IMR-90 (cell line): ENCODE data around the gene TEX38. TPM values are rescaled to one million over a fixed set of nuclear protein-coding genes. Genes with fewer than 3 reads are reported as not detected.

Source experiments
- ATAC-seq: fragments of 200-7000 bp; cut with Tn5 transposase; 2 replicates; pipeline ENCODE4 v1.9.1; 2020; ENCODE audit warnings: low read depth, mild to moderate bottlenecking, moderate library complexity
- BruUV-seq: library from RNA; stranded (reverse); fragments of 400-500 nt; replicated peaks from 2 replicates; lab custom pipeline; 2021; lab: Mats Ljungman, UMichigan
- CTCF ChIA-PET: fragments of 300-600 bp; formaldehyde crosslinking; extraction: SDS; loops from one replicate; lab custom pipeline; 2021; ENCODE audit warnings: antibody characterized with exemption; lab: Yijun Ruan, JAX
- POLR2A ChIA-PET: fragments of 300-600 bp; sonication (Branson Sonifier 250); formaldehyde crosslinking; loops from one replicate; lab custom pipeline; 2022; ENCODE audit warnings: antibody characterized with exemption; ENCODE audit not compliant: unreplicated experiment; lab: Charles Lee
- DNase-seq: peaks from one replicate; pipeline ENCODE4 v3.0.0; 2013
- H2AFZ ChIP-seq: replicated peaks from 2 replicates; pipeline ENCODE3; 2013; ENCODE audit warnings: low read length, mild to moderate bottlenecking; ENCODE audit not compliant: poor library complexity
- H2AK5ac ChIP-seq: 2 replicates; pipeline ENCODE4 v1.6.1; 2013; ENCODE audit warnings: low read depth, low read length, inconsistent platforms
- H2AK9ac ChIP-seq: replicated peaks from 2 replicates; pipeline ENCODE3; 2013; ENCODE audit warnings: mild to moderate bottlenecking, low read depth, low read length, moderate library complexity; ENCODE audit not compliant: poor library complexity
- H2BK120ac ChIP-seq: 2 replicates; pipeline ENCODE4 v1.6.1; 2013; ENCODE audit warnings: low read depth, low read length, inconsistent platforms
- H2BK15ac ChIP-seq: 3 replicates; pipeline ENCODE4 v1.6.1; 2013; ENCODE audit warnings: low read depth, low read length, inconsistent platforms
- H2BK20ac ChIP-seq: 2 replicates; pipeline ENCODE4 v1.6.1; 2013; ENCODE audit warnings: low read depth, mild to moderate bottlenecking, inconsistent platforms, low read length, moderate library complexity
- H2BK5ac ChIP-seq: 2 replicates; pipeline ENCODE4 v1.6.1; 2013; ENCODE audit warnings: mild to moderate bottlenecking, low read depth, low read length, inconsistent platforms; ENCODE audit not compliant: poor library complexity, severe bottlenecking
- H3K14ac ChIP-seq: replicated peaks from 2 replicates; pipeline ENCODE4 v1.6.1; 2013; ENCODE audit warnings: low read depth, low read length, inconsistent platforms
- H3K18ac ChIP-seq: 2 replicates; pipeline ENCODE4 v1.6.1; 2013; ENCODE audit warnings: low read depth, low read length, control low read depth
- H3K23ac ChIP-seq: 2 replicates; pipeline ENCODE4 v1.6.1; 2013; ENCODE audit warnings: low read depth, low read length, inconsistent platforms
- H3K27ac ChIP-seq: 2 replicates; pipeline ENCODE4 v1.5.1; 2013; ENCODE audit warnings: mild to moderate bottlenecking, control low read depth, low read length; ENCODE audit not compliant: insufficient read depth
- H3K27me3 ChIP-seq: 2 replicates; pipeline ENCODE4 v1.6.1; 2013; ENCODE audit warnings: low read length; ENCODE audit not compliant: control insufficient read depth, insufficient read depth
- H3K36me3 ChIP-seq: 2 replicates; pipeline ENCODE4 v1.6.1; 2013; ENCODE audit warnings: low read length, mixed read lengths; ENCODE audit not compliant: control insufficient read depth, insufficient read depth
- H3K4ac ChIP-seq: 2 replicates; pipeline ENCODE4 v1.6.1; 2013; ENCODE audit warnings: low read depth, low read length, inconsistent platforms
- H3K4me1 ChIP-seq: 2 replicates; pipeline ENCODE4 v1.6.1; 2013; ENCODE audit warnings: low read length, mixed read lengths; ENCODE audit not compliant: control insufficient read depth, insufficient read depth
- H3K4me2 ChIP-seq: 2 replicates; pipeline ENCODE4 v1.6.1; 2013; ENCODE audit warnings: low read depth, mild to moderate bottlenecking, control low read depth, low read length, moderate library complexity
- H3K4me3 ChIP-seq: 2 replicates; pipeline ENCODE4 v1.5.1; 2013; ENCODE audit warnings: low read depth, mild to moderate bottlenecking, control low read depth, low read length, moderate library complexity; ENCODE audit not compliant: insufficient read depth
- H3K56ac ChIP-seq: 2 replicates; pipeline ENCODE4 v1.6.1; 2013; ENCODE audit warnings: low read length, inconsistent platforms; ENCODE audit not compliant: insufficient read depth; ENCODE audit errors: extremely low read depth
- H3K79me1 ChIP-seq, 2 experiments: 2 replicates each; pipeline ENCODE4 v1.6.1; 2013; ENCODE audit warnings: low read length in 2 of 2, inconsistent platforms in 1 of 2, low read depth in 1 of 2
- H3K9ac ChIP-seq: 2 replicates; pipeline ENCODE4 v1.6.1; 2013; ENCODE audit warnings: low read depth, low read length, control low read depth
- H3K9me1 ChIP-seq: 2 replicates; pipeline ENCODE4 v1.6.1; 2013; ENCODE audit warnings: low read length, inconsistent platforms; ENCODE audit not compliant: insufficient read depth
- H3K9me3 ChIP-seq: 2 replicates; pipeline ENCODE4 v1.6.1; 2013; ENCODE audit warnings: low read length; ENCODE audit not compliant: control insufficient read depth, insufficient read depth
- H4K20me1 ChIP-seq: 2 replicates; pipeline ENCODE4 v1.6.1; 2013; ENCODE audit warnings: low read length, inconsistent platforms; ENCODE audit not compliant: insufficient read depth
- H4K5ac ChIP-seq: 2 replicates; pipeline ENCODE4 v1.6.1; 2013; ENCODE audit warnings: mild to moderate bottlenecking, low read depth, low read length, control low read depth
- H4K8ac ChIP-seq, 2 experiments: 2 replicates each; pipeline ENCODE4 v1.6.1; 2013; ENCODE audit warnings: low read depth in 2 of 2, low read length in 2 of 2, control low read depth in 1 of 2, inconsistent platforms in 1 of 2
- H4K91ac ChIP-seq: 2 replicates; pipeline ENCODE4 v1.6.1; 2013; ENCODE audit warnings: low read depth, low read length, inconsistent platforms; ENCODE audit not compliant: insufficient read depth
- MAFK ChIP-seq: IDR thresholded peaks from 2 replicates; pipeline ENCODE4 v1.6.1; 2012; ENCODE audit warnings: low read depth, low read length, improper control_type of control experiment
- WGBS, 2 experiments: methylation state at CpG; one replicate each; pipeline versions ENCODE4 v1.1.5 to v1.1.7; 2013; ENCODE audit warnings: missing lambda C conversion rate in 2 of 2; ENCODE audit not compliant: insufficient read length in 1 of 2; ENCODE audit errors: extremely low coverage in 2 of 2; 5-methylcytosine and 5-hydroxymethylcytosine counted together
- dilution Hi-C: fragments of 300-500 bp; cut with HindIII; formaldehyde crosslinking; loops from one replicate; pipeline ENCODE4 v1.14.3; 2018; ENCODE audit warnings: low sequenced_read_pairs; ENCODE audit not compliant: unreplicated experiment
- in situ Hi-C: fragments of 300-500 bp; cut with MboI; formaldehyde crosslinking; loops from 3 replicates; pipeline ENCODE4 v1.14.3; 2019; ENCODE audit warnings: low sequenced_read_pairs, inconsistent platforms, mixed read lengths
- intact Hi-C: fragments of 100-400 bp; cut with micrococcal nuclease; formaldehyde crosslinking; loops from 2 replicates; pipeline ENCODE4 v1.10.0; 2022
- polyA plus RNA-seq, 3 experiments: library from polyadenylated mRNA; depleted of rRNA; stranded (reverse); fragments of >200 nt; gene quantifications; 2 replicates each; pipeline ENCODE4 v1.2.3, GENCODE V29; 2012; ENCODE audit warnings: low replicate concordance in 1 of 3
- total RNA-seq: library from RNA; depleted of rRNA; stranded (reverse); fragments of >200 nt; gene quantifications from 2 replicates; pipeline ENCODE4 v1.2.3, GENCODE V29; 2012

The TEX38 gene
- total and polyA plus RNA-seq, 2 of the 4 experiments (the other 2 are of a cell fraction) = not detected

DNA sequence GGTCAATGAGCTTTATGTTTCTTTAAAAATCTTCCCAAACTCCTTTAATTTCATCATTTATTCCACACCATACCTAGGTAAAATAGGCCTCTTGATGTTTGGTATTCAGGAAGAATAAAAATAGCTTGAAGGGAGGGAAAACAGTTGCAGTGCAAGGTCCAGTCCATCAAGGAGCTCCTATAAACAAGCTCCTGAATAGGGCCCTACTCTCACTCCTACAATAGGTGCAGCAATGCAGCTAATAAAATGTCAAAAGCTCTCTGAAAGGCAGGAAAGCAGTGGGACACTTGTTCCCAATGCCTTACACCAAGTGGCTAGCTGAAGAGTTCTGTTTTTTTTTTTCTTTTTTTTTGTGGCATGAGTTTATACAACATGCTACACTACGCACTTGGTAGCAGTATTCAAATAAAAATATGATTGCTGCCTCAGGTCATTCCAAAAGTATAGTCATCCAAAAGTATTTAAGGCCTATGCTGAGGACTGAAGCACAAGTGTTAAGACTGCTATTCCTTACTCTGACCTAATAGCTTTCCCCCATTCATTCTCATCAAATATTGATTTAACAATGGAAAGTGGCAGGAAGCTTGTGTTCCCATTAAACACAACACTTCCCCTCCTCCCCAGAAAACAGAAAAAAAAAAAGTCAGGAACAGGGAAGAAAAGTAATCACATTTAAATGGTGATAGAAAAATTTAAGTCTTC lies 9.8 kb downstream of the TEX38 start:
- Histone ChIP-seq H3K14ac (no peak overlapping the region), H2BK20ac (no peak overlapping the region), H3K9me3 (no peaks in the 10 kb centered on the region), H4K8ac (no peak overlapping the region), H3K56ac (no peak overlapping the region), H3K4me1 (no peaks in the 10 kb centered on the region), H3K9me1 (no peaks in the 10 kb centered on the region), H2AK9ac (no peak overlapping the region), H4K5ac (no peak overlapping the region), H3K4ac (no peak overlapping the region), H3K36me3 (peaks cover 40% of the 10 kb centered on the region), H2BK15ac (no peak overlapping the region), H3K4me2 (no peak overlapping the region), H4K91ac (no peak overlapping the region), H4K20me1 (no peaks in the 10 kb centered on the region), H2AK5ac (no peak overlapping the region), H3K27ac (no peak overlapping the region), H3K27me3 (no peaks in the 10 kb centered on the region), H2BK5ac (no peak overlapping the region), H3K79me1 (no peaks in the 10 kb centered on the region; a peak in 1 of 4 replicates), H3K9ac (no peak overlapping the region), H2BK120ac (no peak overlapping the region), H3K23ac (no peak overlapping the region), H2AFZ (no peak overlapping the region), H3K4me3 (no peak overlapping the region), H3K18ac (no peak overlapping the region)
- ChIA-PET POLR2A (no interaction called here), CTCF (interaction anchor here (0.7 kb wide), 1 partner anchor 18 kb away, joined by 3 read pairs; no protein-coding TSS in a partner anchor)
- in situ Hi-C loops = no loop called here
- WGBS, 2 experiments = no CpG with 5 or more reads among the region's 1 CpG
- intact Hi-C loops = no loop called here
- ATAC-seq = no peak
- BruUV-seq = no TSS peak
- no peak for TF ChIP-seq MAFK
- no peak for DNase-seq
- dilution Hi-C loops = no loop called here
